ENCODE results near the gene RABEP2.
A peak's percentile ranks its signal among the peaks of the same experiment; 100 is the strongest.
"Not testable (repeated sequence)": the region's sequence is repeated elsewhere in the genome, so short reads cannot be mapped to it uniquely, and the experiment has no call there.

The RABEP2 gene, protein sequence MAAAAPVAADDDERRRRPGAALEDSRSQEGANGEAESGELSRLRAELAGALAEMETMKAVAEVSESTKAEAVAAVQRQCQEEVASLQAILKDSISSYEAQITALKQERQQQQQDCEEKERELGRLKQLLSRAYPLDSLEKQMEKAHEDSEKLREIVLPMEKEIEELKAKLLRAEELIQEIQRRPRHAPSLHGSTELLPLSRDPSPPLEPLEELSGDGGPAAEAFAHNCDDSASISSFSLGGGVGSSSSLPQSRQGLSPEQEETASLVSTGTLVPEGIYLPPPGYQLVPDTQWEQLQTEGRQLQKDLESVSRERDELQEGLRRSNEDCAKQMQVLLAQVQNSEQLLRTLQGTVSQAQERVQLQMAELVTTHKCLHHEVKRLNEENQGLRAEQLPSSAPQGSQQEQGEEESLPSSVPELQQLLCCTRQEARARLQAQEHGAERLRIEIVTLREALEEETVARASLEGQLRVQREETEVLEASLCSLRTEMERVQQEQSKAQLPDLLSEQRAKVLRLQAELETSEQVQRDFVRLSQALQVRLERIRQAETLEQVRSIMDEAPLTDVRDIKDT

DNA sequence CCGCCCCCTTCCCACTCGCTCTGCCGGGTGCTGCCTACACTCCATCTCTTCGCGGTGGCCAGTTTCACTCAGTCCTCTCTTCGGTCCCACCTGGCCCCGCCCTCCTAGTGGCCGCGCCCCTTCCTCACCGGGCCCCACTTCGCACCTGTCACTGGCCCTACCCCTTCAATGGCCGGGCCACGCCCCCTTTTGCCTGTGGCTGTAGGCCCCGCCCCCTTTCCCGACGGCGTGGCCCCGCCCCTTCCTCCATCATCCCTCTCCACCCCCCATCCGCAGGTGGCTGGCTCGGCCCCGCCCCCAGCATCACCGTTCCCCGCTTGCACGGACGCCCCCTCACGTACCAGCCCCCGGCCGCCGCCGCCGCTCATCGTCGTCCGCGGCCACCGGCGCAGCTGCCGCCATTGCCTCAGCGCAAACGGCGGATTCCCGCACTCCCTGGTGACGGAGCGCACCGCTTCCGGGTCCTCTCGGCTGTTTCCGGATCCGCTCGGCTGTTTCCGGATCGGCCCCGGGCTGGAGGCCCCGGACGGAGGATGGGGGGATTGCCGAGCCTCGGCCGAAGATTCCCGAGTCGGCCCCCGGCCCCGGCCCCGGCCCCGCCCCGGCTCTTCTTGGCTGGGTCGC is at the start of gene RABEP2:
TSS of gene RABEP2 (minus strand) at position 477 of the 624 bp plus-strand sequence. CDS start at position 402, 75 bp downstream.
- peak; percentile 88 to 97 (median 93) for DNase-seq

DNA sequence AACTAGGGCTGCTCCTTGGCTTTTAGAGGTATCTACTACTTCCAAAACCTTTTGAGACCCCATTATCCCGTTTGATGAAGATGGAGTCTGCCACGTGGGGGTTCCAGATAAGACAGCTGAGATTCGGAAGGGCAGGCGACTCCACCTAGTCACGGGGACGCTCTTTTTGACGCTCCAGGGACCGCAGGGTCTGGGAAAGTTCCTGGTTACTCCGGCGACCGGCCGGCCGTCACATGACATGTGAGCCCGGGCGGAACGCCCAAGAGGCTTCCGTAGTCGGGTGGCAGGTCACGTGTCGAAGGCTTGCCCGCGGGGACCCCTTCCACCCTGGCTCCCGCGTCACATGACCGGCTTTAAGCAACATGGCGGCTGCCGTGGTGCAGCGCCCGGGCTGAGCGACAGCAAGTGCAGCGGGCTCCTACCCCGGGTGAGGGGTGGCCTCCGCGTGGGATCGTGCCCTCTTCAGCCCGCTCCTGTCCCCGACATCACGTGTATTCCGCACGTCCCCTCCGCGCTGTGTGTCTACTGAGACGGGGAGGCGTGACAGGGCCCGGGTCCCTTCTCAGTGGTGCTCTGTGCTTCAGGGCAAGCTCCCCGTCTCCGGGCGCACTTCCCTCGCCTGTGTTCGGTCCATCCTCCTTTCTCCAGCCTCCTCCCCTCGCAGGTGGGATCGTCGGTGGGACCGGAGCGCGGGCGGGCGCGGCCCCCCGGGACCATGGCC is 49.6 kb upstream of the RABEP2 start, which contains the start of gene SPNS1:
TSS of gene SPNS1 (plus strand) at position 342 of the 721 bp plus-strand sequence. CDS start at position 716, 374 bp downstream.
- DNase-seq = peak; percentile 77 to 84 (median 82)

DNA sequence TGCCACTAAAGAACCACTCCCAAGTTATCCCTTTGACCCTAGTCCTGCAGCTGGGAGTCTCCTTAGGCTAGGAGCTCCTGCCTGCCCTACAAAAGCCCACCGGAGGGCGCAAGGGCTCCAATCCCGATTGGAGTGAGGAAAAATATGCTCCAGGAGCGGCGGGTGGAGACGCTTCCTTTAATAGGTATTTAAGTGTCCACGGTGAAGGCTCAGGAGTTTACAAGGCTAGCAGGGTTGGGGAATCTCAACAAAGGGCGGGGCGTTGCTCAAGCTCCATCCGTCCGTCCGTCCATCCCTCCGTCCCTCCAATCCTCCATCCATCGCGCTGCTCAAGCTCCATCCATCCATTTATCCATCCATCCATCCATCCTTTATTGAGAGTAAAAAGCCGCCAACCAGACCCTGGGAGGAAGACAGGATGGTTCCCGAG is 49.0 kb upstream of the RABEP2 start:
- DNase-seq = no peak

DNA sequence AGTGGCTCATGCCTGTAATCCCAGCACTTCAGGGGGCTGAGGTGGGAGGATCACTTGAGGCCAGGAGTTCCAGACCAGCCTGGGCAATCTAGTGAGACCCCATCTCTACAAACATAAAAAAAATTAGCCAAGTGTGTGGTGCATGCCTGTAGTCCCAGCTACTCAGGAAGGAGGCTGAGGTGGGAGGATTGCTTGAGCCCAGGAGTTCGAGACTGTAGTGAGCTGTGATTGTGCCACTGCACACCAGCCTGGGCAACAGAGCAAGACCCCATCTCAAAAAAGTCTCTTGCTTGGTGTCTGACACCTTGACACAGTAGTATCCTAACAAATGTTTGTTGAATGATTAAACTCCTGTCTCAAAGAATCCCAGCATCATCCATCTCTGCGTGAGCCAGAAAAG is 44.7 kb upstream of the RABEP2 start:
- not testable (repeated sequence) for DNase-seq

DNA sequence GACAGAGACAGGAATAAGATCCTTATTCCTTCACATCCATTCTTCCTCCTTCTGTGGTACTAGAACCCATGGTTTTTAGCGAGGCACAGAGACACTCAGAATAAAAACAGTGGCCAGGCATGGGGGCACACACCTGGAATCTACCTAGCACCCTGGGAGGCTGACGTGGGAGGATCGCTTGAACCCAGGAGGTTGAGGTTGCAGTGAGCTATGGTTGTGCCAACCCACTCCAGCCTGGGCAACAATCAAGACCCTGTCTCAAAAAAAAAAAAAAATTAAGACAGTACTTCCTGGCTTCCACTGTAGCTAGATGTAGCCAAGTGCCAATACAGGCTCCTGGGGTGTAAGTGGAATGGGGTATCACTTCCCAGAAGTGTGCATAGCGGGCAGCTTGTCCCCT is 42.1 kb upstream of the RABEP2 start:
- no peak for DNase-seq

- DNase-seq = no peak
Measured at GRCh38 chr16:28964496-28964895, 39.5 kb upstream of the RABEP2 start.

DNA sequence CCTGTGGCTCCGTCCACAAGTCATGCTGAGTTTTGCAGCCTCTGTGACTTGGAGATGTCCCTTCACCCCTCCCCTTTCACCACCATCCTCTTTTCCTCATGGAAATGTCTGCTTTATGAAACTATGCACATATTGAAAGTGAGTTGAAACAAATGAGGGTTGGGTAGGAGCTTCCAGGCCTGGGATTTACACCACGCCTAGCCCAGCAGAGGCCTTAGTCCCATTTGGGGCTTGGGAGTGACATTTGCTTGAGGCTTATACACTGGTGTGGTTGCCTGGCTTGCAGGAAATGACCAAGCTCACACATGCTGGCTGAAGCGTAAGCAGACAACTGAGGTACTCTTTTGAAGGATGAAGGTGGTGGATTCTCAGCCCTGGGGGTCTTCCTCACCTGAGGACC is 39.0 kb upstream of the RABEP2 start:
- DNase-seq = no peak

- no peak for DNase-seq
Measured at GRCh38 chr16:28958836-28959235, 33.8 kb upstream of the RABEP2 start.

DNA sequence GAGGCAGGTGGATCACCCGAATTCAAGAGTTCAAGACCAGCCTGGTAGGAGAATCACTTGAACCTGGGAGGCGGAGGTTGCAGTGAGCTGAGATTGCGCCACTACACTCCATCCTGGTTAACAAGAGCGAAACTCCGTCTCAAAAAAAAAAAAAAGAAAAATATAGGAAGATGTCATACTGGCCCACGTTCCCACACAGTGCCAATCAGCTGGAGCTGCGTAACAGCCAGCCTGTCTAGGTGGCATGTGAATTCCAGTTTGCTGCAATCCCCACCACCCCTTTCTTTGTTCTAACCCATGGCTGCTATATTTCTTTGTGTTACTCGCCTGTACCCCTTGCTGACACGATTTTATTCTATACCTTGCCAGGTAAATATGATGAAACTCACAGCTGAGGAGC is 33.2 kb upstream of the RABEP2 start:
- no peak for DNase-seq

DNA sequence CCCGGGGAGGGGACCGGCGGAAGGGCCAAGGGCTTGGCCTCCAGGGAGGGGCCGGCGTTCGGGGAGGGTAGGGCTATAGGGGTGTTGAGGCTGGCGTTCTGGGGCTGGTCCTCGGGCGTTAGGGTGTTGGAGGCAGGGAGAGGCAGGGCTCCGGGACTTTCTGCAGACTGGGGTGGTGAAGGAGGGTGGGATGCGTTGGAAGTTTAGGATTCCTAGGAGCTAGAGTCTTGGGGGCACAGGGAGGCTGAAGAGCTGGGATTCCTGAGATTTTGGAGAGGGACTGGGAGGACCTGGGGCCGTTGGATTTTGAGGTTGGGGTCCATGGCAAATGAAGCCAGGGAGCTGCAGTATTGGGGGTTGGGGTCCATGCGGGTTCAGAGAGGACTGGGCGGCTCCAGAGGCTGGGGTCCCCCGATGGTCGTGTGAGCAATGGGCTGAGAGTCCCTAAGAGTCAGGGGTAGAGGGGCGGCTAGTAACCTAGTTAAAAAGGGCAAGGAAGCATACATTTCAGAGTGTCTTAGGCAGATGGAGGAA is 26.4 kb upstream of the RABEP2 start:
- DNase-seq = peak in 1 of 4 experiments; percentile 26

- peak; percentile 98 to 99 (median 98) for DNase-seq
Measured at GRCh38 chr16:28950648-28951409, 25.8 kb upstream of the RABEP2 start, which contains the start of gene NFATC2IP. TSS of gene NFATC2IP (plus strand) at chr16:28950937. CDS start at chr16:28951012, 75 bp downstream.

DNA sequence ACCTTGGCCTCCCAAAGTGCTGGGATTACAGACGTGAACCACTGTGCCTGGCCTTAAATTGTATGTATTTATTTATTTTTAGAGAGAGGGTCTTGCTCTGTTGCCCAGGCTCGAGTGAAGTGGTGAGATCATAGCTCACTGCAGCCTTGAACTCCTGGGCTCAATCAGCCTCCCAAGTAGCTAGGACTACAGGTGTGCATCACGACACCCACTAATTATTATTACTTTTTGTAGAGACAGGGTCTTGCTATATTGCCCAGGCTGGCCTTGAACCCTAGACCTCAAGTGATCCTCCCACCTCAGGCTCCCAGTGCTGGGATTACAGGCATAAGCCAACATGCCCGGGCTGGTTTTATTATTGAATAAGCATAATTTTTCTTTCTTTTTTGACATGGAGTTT is 21.6 kb upstream of the RABEP2 start:
- DNase-seq = no peak

DNA sequence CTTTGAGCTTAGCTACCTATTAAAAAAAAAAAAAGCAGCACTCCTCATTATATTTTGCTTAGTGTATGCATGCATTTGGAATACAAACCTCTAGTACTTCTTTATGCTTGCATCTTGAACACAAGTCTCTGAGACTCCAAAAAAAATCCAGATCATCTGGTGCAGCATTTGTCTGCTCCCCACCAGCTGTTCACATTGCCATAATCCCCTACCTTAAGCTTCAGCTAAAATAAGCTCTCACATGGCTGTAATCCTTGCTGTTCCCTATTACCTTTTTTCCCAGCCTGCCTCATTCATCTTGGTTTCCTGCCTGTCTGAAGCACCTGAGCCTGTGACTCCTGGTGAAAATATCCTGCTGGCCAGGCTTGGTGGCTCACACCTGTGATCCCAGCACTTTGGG is 18.2 kb upstream of the RABEP2 start:
- DNase-seq = no peak

GRCh38 chr16:28939825-28940224 is 14.8 kb upstream of the RABEP2 start:
- not testable (repeated sequence) for DNase-seq

- DNase-seq = no peak
Measured at GRCh38 chr16:28938721-28939120, 13.7 kb upstream of the RABEP2 start.

GRCh38 chr16:28937222-28937876 is 12.3 kb upstream of the RABEP2 start:
- no peak for DNase-seq

DNA sequence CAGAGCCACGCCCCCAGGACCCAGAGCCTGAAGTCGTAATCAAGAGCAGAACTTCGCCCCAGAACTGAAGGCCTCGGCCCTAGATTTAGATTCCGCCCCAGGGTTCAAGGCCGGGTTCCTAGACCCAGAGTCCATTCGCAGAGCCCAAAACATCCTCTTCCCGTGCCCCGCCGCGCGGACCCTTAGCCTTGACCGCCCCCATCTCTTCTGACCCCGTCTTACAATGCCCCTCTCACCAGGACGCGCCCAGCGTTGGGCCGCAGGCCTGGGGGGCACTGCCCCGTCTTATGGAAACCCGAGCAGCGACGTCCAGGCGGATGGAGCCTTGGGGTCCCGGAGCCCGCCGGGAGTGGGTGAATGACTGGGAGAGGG is 11.7 kb upstream of the RABEP2 start:
- no peak for DNase-seq

DNA sequence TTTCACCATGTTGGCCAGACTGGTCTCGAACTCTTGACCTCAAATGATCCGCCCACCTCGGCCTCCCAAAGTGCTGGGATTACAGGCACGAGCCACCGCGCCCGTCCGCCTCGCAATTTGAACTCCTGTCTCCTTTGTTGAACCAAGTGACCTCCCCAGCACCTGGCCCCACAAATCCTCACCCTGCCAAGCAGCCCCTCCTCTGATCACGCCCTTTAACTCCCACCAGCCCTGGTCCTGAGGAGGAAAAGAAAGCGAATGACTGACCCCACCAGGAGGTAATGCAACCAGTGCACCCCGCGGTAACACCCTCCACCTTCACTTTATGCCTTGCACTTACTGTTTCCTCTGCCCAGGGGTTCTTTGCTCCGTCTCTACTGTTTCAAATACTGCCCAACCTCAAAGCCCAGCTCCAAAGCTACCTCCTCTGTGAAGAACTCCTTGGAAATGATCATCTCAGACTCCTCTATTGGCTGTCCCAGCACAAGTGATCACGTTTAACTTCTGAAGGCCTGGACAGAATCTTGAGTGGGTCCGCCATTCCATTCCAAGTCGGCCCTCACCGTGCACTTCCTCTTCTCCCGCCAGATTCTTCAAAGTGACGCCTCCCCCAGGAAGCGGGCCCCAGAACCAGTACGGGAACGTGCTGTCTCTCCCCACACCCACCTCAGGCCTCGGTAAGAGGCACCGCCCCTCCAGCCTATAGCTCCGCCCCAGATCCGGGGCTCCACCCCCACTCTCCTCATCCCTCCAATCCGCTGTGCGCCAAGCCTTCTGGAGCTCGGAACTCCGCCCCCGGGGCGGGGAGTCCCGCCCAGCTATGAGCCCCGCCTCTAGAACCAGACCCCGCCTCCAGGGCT is 11.1 kb upstream of the RABEP2 start:
- DNase-seq = peak; percentile 54 to 74 (median 60)

DNA sequence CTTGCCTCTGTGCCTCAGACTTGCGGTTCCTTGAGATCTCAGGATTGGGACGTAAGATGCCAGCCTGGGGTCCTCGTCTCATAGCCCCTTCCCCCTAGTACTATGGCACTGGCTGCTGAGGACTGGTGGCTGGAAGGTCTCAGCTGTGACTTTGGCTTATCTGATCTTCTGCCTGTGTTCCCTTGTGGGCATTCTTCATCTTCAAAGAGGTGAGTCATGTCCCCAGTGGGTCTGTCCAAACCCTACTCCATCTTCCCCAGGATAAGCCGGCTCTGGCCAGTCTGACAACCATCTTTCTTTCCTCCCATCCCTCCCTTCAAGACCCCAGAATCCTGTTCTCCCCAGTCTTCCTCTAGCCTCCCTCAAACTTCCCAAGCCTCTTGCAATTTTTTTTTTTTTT is 10.3 kb upstream of the RABEP2 start:
- no peak for DNase-seq

GRCh38 chr16:28933171-28933570 is 8.1 kb upstream of the RABEP2 start:
- DNase-seq = no peak
